HG03025 (cell line): ENCODE data around the gene SMIM24.
A peak's percentile ranks its signal among the peaks of the same experiment; 100 is the strongest.
"Not testable (repeated sequence)": the region's sequence is repeated elsewhere in the genome, so short reads cannot be mapped to it uniquely, and the experiment has no call there.

Source experiments
- ATAC-seq: cut with Tn5 transposase; IDR thresholded peaks from one replicate; pipeline ENCODE4 v1.9.1; 2021; ENCODE audit warnings: mild to moderate bottlenecking, moderate library complexity; ENCODE audit not compliant: unreplicated experiment, low FRiP score

SMIM24 gene

DNA sequence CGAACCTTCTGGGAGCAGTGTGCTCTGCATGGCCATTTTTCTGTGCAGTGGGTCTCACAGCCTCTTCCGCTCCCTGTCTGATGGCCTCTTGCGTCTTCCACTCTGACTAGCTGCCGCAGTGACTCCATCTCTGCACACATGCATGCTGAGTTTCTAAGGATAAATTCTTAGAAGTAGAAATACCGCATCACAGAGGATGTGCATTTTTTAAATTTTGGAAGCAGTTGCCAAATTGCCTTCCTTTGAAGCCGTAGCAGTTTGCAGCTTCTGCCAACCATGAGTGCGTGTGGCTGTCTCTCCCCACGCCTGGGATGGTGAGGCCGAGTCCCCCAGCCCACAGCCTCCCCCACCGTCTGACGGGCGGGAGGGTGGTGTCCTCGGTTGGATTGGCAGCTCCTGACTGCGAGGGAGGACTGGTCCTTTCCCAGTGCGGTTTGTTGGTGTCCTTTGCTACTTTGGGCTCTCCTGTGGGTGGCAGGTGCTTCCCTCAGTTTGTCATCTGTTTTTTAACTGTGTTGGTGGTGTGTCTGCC, 35.6 kb upstream of the SMIM24 start:
- no peak for ATAC-seq

DNA sequence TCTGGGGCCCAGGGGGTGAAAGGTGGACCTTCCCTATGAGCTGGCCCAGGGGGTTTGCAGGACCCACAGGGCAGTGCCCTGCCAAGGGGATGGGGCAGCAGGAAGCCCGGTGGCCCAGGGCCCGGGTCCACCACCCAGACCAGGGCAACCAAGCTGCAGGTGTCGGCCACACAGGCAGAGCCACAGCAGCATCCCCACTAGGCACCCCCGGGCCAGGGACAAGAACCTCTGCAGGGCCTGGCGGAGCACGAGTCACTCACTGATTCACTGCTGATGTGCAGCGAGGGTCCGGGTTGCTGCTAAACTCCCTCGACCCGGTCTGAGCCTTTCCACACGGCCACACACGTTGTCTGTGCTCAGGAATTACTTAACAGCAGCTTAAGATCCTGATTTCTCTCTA, 34.6 kb upstream of the SMIM24 start:
- no peak for ATAC-seq

DNA sequence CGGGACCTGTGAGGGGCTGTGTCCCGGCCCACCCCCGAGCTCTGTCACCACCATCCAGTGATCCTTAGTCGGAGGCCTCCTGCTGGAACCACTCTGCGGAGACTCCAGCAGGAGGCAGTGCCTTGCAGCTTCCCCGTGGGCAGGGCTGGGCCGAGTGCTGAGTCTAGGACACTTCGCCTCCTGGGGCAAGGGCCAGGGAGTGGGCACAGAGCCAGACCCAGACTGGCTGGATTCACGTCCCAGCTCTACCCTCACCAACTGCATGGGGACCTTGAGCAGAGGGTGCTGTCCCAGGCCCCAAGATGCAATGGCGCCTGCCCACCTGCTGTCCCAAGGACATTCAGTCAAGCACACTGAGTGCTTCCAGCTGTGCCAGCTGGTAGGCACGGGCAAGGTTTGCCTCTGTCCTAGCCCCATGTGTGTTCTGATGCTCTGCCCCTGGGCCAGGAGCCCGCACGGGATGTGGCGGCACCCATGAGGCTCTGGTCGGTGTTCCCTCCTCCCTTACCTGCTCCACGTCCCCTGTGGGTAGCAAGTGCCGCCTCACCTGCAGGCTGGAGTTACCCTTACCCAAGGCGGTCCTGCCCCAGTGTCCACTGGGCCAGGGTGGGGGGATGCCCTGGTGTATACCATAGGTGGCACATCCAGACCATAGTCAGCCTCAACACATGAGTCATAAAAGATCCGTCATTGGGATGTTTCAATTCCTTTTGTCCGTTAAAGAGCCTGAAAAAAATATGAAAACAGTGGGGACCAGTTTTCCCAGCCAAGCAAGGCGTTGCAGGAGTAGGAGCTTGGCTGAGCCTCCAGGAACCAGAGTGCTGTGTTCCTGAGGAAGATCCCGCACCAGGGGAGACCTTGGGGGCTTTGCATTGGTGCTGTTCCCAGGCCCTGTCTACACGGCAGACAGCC, 33.2 kb upstream of the SMIM24 start:
- ATAC-seq = no peak

DNA sequence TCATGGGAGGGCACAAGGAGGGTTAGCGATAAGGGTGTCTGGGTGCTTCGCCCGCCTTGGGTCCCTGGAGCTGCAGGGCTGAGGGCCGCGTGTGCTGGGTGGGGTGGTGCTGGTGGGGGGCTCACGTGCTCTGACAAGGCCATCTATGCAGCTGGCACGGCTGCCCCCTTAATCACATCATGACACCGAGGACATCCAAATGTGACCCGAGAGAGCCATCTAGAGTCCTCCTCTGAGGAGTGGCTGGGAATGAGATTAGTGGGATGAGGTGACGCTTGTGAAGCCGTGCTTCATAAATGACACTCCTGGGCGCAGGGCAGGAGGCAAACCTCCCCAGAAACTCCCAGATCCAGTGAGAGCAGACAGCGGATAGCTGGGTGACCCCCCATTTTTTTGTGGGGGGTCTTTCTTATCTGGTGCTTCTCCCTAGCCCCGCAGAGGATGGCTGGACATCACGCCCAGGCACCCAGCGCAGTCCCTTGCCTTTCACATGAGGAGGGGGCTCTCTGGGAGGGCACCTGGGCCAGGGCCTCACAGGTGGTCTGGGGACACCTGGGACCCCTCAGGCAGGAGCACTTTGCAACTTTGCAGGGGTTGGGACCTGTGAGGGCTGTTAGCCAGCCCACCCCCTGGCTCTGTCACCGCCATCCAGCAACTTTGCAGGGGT, 32.4 kb upstream of the SMIM24 start:
- ATAC-seq = no peak

GRCh38 chr19:3511506-3512251, 31.4 kb upstream of the SMIM24 start:
- ATAC-seq = no peak

DNA sequence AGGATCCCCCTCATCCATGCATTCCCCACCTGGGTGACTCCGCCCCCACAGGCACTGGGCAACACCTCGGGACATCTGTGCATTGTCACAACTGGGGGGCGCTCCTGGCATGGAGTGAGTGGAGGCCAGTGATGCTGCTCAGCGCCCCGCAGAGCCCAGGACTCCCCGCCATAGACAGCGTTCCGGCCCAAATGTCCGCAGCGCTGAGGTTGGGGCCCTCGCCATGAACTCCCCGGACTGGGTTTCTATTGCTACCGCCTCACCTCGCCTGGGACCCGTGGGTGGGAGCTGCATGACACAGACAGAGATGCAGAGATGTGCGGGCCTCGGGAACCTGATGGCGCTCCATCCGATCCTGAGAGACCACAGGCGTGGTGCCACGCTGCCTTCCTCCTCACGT, 30.4 kb upstream of the SMIM24 start:
- no peak for ATAC-seq

- ATAC-seq = no peak
These were observed 29.3 kb upstream of the SMIM24 start for GRCh38 chr19:3509566-3509989.

- no peak for ATAC-seq
These were observed 28.6 kb upstream of the SMIM24 start for GRCh38 chr19:3508771-3509535.

DNA sequence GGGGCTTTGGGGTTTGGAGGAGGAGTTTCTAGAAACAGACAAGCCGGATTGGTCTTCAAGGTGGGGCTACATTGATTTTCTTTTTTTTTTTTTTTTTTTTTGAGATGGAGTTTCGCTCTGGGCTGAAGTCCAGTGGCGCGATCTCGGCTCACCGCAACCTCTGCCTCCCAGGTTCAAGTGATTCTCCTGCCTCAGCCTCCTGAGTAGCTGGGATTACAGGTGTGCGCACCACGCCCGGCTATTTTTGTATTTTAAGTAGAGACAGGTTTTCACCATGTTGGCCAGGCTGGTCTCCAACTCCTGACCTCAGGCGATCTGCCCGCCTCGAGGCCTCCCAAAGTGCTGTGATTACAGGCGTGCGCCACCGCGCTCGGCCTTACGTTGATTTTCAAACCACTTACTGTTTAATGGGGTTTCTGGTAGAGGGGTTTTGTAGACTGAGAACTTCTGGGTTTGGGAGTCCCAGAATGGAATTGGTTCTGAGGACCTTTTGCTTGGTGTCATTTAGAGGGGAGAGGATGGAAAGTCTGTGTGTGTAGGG, 27.9 kb upstream of the SMIM24 start:
- ATAC-seq = not testable (repeated sequence)

GRCh38 chr19:3507371-3508120, 27.2 kb upstream of the SMIM24 start:
- no peak for ATAC-seq

DNA sequence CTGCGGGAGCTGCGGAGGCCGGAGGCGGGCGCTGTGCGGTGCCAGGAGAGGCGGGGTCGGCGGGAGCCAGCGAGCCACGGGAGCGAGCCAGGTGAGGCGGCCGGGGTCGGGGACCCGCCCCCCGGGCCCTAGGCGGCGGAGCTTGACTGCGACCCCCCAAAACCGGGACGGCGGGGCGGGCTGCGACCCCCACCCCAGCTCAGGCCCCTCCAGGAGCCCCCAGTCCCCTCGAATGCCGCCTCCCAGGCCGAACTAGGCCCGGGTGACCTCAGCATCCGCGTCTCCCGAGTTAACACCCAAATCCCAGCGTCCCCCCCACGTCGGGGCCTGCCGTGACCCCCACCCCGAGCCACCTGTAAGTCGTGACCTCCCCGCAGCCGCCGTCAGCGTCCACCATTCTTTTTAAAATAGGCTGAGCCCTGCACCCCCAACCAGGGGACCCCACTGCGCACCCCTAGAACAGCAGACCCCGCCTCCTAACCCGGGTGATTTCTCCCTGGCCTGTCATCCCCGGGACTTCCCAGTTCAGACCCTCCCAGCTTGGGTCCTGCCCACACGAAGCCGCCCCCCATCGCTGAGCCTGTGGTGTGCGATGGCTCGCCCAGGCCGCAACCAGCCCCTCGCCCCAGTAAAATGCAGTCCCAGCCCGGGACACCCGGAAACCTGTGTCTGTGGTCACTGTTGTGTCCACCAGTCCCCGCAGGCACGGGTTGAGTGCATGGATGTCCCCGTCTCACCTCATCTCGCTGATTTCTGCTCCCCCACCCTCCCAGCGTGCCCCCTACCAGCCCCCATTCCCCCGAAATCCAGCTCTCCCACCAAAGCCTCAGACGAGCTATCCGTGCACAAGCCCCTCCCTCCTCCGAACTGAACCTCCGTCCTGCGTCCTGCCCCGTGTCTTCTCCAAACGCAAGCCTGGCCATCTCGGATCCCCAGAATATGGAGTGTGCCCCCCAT, 26.3 kb upstream of the SMIM24 start:
- ATAC-seq = peak; percentile 19

GRCh38 chr19:3505598-3506383, 25.5 kb upstream of the SMIM24 start, which contains the start of gene FZR1:
Gene FZR1, plus strand, starts transcription at chr19:3506311. Its CDS starts 16,679 bp downstream, at chr19:3522990.
- ATAC-seq = peak; percentile 62

GRCh38 chr19:3504735-3505134, 24.4 kb upstream of the SMIM24 start:
- no peak for ATAC-seq

DNA sequence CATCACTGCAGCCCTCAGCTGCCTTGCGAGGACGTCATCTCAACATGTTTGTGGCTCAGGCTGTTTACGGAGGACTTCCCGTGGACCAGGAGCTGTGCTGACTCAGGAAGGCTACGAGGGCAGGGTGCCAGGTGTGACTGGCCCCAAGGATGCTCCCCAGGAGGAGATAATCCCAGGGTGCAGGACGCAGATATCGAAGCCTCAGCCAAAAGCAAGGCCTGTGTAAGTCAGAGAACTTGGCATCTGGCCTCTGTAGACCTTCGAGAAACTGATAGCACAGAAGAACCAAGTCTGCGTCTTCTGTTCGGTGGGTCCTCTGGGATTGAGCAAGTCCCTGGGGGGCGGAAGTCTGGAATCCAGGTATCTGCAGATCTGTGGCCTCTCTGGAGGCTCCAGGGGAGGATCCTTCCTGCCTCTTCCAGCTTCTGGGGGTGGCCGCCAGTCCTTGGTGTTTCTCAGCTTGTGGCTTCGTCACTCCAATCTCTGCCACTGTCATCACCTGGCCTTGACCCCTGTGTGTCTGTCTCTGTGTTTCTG, 22.8 kb upstream of the SMIM24 start:
- no peak for ATAC-seq

DNA sequence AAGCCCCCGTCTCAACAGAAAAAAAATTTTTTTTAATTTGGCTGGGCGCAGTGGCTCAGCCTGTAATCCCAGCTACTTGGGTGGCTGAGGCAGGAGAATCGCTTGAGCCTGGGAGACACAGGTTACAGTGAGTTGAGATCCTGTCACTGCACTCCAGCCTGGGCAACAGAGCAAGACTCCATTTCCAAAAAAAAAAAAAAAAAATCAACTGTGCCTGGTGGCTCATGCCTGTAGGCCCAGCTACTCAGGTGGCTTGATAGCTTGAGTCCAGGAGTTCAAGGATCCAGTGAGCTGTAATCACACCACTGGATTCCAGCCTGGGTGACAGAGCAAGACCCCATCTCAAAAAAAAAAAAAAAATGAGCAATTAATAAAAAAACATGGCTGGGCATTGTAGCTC, 21.5 kb upstream of the SMIM24 start:
- ATAC-seq = no peak

- peak; percentile 77 for ATAC-seq
These were observed 20.2 kb upstream of the SMIM24 start, which contains the start of gene DOHH for GRCh38 chr19:3500429-3501101. Gene DOHH, minus strand, starts transcription at chr19:3500674. Its CDS starts 3,860 bp downstream, at chr19:3496814.
